ENCODE data around the gene TM9SF3. TPM values are rescaled to one million over a fixed set of nuclear protein-coding genes. Genes with fewer than 3 reads are reported as not detected.

Gene TM9SF3
- total RNA-seq, 1 experiment from 2014 or later, result 71.0 TPM

DNA sequence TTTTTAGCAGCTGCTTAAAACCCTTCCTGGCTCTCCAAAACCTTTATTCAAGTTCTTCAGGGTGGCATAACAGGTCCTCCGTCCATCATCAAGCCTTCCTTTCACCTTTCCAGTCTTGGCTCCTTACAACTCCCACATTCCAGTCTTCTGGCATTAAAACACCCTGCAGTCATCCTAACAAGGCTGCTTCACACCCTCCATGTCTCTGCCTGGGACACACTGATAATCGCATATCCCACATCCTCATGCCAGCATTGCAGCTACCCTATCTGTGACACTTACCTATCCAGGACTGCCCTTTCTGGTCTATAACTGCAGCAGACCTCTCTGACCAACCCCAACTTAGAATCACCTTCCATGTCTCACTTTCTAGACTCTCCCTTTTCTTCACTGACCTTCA lies 70.5 kb downstream of the TM9SF3 start:
- Histone ChIP-seq H3K4me3 (no peak overlapping the region), H3K36me3 (peaks cover 12% of the 10 kb centered on the region), H3K9me3 (replicated peaks) (no peaks in the 10 kb centered on the region), H3K27me3 (no peaks in the 10 kb centered on the region), H3K27ac (no peak overlapping the region), H3K4me1 (peaks cover 7% of the 10 kb centered on the region)
- DNase-seq, result no peak

DNA sequence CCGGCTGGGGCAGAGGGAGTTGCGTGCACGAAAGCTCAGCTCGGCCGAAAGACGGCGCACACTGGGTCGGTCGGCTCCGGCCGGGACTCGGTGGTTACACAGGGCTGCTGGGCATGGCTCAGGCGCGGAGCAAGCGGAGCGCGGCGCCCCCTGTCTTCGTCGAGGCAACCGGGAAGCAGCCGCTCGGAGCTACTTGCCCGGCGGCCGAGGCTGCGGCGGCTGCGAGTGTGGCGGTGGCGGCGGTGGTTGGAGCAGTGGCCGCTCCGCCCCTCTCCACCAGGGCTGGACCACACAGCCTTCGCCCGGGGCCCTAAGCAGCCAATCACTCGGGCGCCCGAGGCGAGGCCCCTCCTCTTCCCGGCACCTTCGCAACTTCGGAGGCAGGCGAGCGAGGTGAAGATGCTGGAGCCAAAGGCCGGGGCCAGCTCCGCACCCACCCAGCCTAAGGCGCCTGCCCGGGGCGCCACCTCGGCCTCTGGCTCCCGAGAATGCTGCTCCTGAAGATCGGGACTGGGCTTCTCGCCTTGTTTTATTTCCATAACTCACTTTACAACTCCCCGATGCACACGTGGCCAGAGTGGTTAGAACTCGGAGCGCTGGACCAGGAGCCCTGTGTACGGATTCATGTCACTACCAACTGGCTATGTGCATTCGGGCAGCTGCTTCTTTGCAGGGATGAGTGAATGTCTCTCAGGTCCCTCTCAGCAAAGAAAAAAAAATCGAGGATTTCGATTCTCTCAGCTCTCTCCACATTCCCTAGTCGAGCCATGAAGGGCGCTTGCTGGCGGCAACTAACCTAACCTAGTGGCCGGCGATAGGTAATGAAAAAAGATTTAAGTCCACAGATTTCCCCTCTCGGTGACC lies 72.9 kb downstream of the TM9SF3 start, which contains the start of gene TLL2:
TSS of gene TLL2 (minus strand) at position 229 of the 864 bp plus-strand sequence. CDS start 241 bp downstream, outside the sequence.
- peaks cover 7% of the 10 kb centered on the region for H3K4me1 ChIP-seq
- no peaks in the 10 kb centered on the region for H3K9me3 ChIP-seq (replicated peaks)
- no peaks in the 10 kb centered on the region for H3K36me3 ChIP-seq
- peak within 1 kb of the TSS; percentile 89 for H3K27ac ChIP-seq
- DNase-seq, result peak; percentile 88 to 91
- no peaks in the 10 kb centered on the region for H3K27me3 ChIP-seq
- peak within 1 kb of the TSS; percentile 75 for H3K4me3 ChIP-seq

DNA sequence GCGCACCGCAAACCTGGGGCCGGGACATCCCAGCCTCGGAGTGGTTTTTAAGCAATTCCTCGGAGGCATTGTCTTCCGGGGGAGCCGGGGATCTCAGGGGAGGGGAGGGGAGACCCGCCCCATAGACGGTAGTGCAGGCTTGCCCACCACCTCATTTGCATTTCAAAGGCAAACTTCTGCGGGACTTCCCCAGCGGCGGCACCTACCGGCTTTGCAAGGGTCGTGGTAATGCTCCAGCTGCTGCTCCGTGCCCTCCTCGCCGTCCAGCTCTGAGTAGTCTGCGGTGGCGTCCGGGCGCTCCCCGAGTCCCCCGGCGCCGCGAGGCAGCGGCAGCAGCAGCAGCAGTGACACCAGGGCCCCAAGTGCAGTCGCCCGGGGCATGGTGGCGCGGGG lies 73.5 kb downstream of the TM9SF3 start:
- peaks cover 7% of the 10 kb centered on the region for H3K4me1 ChIP-seq
- no peaks in the 10 kb centered on the region for H3K9me3 ChIP-seq (replicated peaks)
- DNase-seq, result no peak
- H3K27ac ChIP-seq, result peak overlapping the region; percentile 89
- H3K27me3 ChIP-seq, result no peaks in the 10 kb centered on the region
- H3K4me3 ChIP-seq, result peak overlapping the region; percentile 75
- no peaks in the 10 kb centered on the region for H3K36me3 ChIP-seq

DNA sequence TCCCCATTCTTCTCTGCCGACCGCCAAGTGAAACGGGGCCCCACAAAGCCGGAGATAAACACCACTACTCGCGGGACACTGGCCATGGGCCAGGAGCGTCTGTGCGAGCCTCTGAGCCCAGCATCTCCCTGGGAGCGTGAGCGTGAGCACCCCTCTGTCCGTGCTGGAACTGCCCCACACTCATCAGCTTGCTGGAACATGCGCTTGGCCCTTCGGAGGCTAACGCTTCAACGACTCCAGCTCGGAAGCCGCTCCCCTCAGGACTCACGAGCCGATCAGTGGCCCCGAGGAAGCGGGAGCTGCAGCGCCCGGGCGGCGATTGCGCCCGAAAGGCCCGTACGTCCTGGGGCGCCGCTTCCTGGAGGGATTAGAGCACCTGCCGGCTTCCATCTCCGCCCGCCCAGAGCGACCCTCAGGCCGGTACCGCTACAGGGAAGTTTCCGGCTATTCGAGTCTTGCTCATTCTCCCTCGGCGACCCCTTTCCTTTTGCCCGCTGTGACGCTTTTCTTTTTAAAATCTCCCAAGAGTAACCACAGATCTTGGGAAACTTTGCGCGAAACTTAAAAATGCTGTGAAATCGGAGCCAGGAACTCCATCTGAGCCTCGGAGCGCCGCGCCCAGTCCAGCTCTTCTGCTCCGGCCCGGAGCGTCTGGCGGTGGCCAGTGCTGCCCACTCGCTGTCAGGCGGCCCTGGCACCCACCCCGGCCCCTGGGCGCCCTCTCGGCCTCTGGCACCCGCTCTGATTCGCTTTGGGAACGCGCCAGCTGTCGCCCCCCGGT lies 74.1 kb downstream of the TM9SF3 start:
- no peaks in the 10 kb centered on the region for H3K9me3 ChIP-seq (replicated peaks)
- no peaks in the 10 kb centered on the region for H3K36me3 ChIP-seq
- peak overlapping the region; percentile 89 for H3K27ac ChIP-seq
- H3K4me1 ChIP-seq, result peaks cover 7% of the 10 kb centered on the region
- no peaks in the 10 kb centered on the region for H3K27me3 ChIP-seq
- peak overlapping the region; percentile 75 for H3K4me3 ChIP-seq
- DNase-seq, result peak; percentile 80 to 84

DNA sequence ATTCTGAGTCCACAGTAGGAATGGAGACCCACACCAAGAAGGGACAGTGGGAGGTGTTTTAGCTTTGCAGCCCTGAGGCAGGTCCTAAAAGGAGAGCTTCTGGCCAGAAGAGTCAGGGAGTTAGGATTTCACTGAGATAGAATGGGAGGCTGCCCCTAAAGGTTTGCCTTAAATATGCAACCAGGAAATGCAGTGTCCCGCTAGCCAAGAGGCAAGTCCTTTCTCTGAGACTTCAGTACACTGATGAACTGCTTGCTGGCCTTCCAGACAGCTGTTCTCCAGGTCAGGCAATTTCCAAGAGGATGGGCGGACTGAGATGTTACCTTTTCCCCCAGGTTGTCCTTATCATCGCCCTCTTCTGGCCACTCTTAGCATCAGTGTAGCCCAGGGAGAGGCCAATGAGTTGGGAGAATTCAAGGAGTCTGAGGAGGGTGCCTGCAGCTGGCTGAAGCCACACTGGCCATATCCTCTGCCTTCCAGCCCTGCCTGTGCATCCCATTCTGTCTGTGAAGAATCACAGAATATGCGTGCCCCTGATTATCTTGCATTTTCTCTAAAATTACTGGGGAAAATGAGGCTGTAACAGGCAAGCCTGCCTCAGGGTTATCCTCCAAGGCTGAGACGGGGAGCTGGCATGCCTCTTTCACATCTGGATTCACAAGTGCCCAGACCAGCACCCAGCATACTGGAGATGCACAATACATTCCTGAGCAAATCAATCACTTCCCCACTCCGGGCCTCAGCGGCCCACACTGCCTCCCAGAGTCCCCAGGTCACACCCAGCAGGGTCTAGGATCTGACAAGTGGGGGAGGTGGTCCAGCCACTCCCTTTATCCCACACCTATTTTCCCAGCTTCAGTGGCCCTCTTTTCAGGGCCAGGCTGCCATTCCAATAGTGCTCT lies 75.5 kb downstream of the TM9SF3 start:
- no peak overlapping the region for H3K27ac ChIP-seq
- peak; percentile 39 to 68 for DNase-seq
- H3K4me1 ChIP-seq, result peaks cover 7% of the 10 kb centered on the region
- H3K36me3 ChIP-seq, result no peaks in the 10 kb centered on the region
- no peaks in the 10 kb centered on the region for H3K9me3 ChIP-seq (replicated peaks)
- no peak overlapping the region; the same call in 1 of the 2 replicates for H3K4me3 ChIP-seq
- no peaks in the 10 kb centered on the region for H3K27me3 ChIP-seq

DNA sequence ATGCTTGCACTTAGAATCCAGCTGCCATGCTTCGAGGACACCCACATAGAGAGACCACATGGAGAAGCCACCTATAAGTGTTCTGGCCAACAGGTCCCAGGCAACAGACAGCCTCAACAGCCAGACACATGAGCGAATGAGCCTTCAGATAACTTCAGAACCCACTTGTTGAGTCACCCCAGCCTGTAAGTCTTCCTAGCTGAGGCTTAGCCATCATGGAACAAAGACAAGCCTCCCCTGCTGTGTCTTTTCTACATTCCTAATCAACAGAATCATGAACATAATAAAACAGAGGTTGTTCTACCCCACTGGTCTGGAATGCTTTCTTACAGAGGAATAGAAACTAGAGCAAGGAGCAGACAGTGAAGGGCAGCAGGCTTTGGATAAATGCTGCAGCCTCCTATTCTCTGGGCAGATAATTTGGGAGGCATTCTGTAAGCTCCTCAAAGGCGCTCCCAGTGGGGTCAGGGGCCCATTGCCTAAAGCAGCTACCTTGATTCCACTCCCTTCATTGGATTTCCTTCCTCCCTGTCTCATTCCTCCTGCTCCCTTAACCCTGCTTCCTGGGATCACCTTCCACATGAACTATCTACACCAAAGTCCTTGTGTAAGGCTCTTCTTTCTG lies 77.7 kb downstream of the TM9SF3 start:
- no peak overlapping the region for H3K27ac ChIP-seq

DNA sequence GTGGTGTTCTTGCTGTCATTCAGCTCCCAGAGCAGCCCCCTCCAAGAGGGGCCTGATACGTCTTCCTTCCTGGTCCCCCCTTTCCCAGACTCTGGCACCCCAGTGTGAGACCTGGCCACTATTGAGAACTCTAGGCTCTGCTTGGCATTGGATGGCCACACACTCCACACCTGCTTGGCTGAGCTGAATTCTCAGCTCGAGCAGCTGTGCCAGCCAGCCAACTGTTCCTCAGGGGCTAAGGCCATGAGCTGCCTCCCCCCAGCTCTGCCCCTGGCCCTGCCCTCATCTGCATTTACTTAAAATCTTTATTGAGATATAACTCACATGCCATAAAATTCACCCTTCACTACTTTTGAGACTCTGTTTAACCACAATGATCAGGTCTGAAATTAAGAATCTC lies 79.8 kb downstream of the TM9SF3 start:
- Histone ChIP-seq H3K4me1 (no peaks in the 10 kb centered on the region; the same call in 1 of the 2 replicates), H3K4me3 (no peak overlapping the region), H3K27ac (no peak overlapping the region), H3K27me3 (no peaks in the 10 kb centered on the region), H3K36me3 (no peaks in the 10 kb centered on the region), H3K9me3 (replicated peaks) (no peaks in the 10 kb centered on the region)
- peak in 1 of 2 experiments; percentile 10 for DNase-seq

More for the DNA sequence above, 77.7 kb downstream of the TM9SF3 start:
- Histone ChIP-seq H3K27me3 (no peaks in the 10 kb centered on the region), H3K9me3 (replicated peaks) (no peaks in the 10 kb centered on the region), H3K4me1 (no peaks in the 10 kb centered on the region; the same call in 1 of the 2 replicates), H3K4me3 (no peak overlapping the region), H3K36me3 (no peaks in the 10 kb centered on the region)
- DNase-seq, result no peak

DNA sequence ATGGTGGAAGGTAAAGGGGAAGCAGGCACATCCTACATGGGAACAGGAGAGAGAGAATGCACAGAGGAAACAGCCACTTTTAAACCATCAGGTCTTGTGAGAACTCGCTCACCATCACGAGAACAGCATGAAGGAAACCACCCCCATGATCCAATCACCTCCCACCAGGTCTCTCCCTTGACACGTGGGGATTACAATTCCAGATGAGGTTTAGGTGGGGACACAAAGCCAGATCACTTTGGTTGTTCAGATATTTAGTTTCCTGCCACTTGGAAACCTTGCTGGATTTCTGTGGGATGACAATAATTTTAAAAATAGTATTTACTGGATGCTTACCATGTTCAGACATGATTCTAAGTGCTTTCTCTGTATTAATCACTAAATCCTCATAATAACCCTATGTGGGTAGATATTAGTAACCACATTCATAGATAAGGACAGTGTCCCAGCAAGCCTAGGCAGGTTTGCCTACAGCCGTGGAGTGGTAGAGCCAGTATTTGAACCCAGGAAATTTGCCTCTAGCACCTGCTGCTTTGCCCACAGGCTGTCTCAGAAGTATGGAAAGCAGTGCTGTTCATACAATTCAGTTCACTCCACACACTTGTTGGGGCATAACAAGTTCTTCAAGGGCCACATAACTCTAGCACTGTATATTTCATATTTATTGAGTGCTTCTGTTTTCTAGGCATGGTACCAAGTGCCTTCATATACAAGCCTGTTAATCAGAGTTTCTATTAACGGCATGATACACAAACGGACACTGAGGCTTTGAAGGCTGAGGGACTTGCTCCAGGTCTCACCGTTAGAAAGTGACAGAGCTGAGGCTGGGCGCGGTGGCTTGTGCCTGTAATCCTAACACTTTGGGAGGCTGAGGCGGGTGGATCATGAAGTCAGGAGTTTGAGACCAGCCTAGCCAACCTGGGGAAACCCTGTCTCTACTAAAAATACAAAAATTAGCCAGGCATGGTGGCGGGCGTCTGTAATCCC lies 81.4 kb downstream of the TM9SF3 start:
- DNase-seq, result no peak
- Histone ChIP-seq H3K27me3 (no peaks in the 10 kb centered on the region), H3K27ac (no peak overlapping the region)

DNA sequence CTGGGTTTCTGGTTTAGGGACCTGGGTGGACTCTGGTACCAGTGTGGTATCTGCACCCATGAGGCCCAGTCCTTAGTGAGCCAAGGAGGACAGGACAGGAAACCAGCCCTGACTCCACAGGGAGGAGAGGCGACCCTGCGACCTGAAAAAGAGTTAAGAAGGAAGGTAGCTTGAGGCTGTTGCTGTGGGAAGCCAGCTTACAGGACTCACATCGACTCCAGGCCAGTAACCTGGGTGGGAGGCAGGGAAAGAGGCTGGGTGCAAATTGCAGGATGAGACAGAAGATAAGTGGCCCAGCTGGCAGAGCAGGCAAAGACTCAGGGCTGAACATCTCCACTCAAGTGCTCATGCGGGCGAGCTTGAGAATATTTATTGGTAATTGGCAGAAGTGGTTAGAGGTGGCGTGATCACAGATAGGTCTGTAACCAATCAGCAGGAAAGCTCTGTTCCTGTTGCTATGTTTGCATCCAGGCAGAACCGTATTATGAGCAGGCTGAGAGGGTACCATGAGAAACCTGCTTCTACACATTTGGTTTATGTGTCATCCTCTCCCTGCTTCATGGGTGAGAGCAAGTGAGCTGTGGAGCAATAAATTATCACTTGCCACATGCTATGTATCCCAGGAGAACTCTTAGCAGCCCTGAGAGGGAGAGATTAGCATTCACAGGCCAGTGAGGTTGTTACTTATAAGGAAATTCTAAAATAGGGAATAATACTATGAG lies 84.1 kb downstream of the TM9SF3 start:
- H3K4me3 ChIP-seq, result no peak overlapping the region
- H3K9me3 ChIP-seq (replicated peaks), result no peaks in the 10 kb centered on the region
- no peaks in the 10 kb centered on the region for H3K4me1 ChIP-seq
- no peaks in the 10 kb centered on the region for H3K36me3 ChIP-seq
- no peaks in the 10 kb centered on the region for H3K27me3 ChIP-seq
- no peak for DNase-seq
- no peak overlapping the region for H3K27ac ChIP-seq

More for the DNA sequence above, 81.4 kb downstream of the TM9SF3 start:
- H3K4me3 ChIP-seq, result no peak overlapping the region
- no peaks in the 10 kb centered on the region for H3K9me3 ChIP-seq (replicated peaks)
- H3K36me3 ChIP-seq, result no peaks in the 10 kb centered on the region
- H3K4me1 ChIP-seq, result no peaks in the 10 kb centered on the region

DNA sequence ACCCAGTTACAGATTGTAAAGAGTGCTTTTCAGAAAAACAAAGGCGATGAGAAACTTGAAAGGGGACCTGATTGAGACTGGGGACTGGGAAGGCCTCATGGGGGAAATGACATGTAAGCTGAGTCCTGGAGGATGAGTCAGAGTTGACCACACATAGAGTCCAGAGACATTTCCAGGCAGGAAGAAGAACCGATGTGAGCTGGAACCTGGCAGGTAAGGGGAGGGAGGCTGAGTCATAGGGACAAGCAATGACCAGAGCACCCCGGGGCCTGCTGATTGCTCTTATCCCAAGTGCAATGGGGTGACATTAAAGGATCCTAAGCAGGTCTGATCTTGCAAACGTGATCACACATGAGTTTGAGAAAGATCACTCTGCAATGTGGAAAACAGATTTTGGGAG lies 84.8 kb downstream of the TM9SF3 start:
- Histone ChIP-seq H3K36me3 (no peaks in the 10 kb centered on the region), H3K27me3 (no peaks in the 10 kb centered on the region), H3K4me3 (no peak overlapping the region), H3K4me1 (no peaks in the 10 kb centered on the region), H3K9me3 (replicated peaks) (no peaks in the 10 kb centered on the region), H3K27ac (no peak overlapping the region)
- no peak for DNase-seq

DNA sequence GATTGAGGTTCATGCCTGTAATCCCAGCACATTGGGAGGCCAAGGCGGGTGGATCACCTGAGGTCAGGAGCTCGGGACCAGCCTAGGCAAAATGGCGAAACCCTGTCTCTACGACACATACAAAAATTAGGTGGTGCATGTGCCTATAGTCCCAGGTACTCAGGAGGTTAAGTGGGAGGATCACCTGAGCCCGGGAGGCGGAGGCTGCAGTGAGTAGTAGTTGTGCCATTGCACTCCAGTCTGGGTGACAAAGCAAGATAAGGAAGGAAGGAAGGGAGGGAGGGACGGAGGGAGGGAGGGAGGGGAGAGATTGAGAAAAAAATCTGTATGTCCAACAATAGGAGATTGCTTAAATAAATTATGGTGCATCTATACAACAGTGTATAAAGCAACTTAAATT lies 86.3 kb downstream of the TM9SF3 start:
- no peaks in the 10 kb centered on the region for H3K9me3 ChIP-seq (replicated peaks)
- no peak overlapping the region for H3K4me3 ChIP-seq
- H3K4me1 ChIP-seq, result no peaks in the 10 kb centered on the region
- no peaks in the 10 kb centered on the region for H3K36me3 ChIP-seq
- DNase-seq, result no peak
- H3K27ac ChIP-seq, result no peak overlapping the region
- no peaks in the 10 kb centered on the region for H3K27me3 ChIP-seq

DNA sequence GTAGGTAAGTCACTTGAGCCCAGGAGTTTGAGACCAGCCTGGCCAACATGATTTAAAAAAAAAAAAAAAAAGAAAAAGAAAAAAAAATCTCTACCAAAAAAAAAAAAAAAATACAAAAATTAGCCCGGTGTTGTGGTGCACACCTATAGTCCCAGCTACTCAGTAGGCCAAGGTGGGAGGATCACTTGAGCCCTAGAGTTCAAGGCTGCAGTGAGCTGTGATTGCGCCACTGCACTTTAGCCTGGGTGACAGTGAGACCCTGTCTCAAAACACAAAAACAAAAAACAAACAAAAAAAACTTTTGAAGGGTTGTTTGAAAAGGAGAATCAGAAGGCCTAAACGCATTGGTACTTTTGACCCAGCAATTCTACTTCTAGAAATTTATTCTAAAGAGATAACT lies 86.8 kb downstream of the TM9SF3 start:
- DNase-seq, result no peak
- Histone ChIP-seq H3K4me1 (no peaks in the 10 kb centered on the region), H3K27me3 (no peaks in the 10 kb centered on the region), H3K36me3 (no peaks in the 10 kb centered on the region), H3K27ac (no peak overlapping the region), H3K4me3 (no peak overlapping the region), H3K9me3 (replicated peaks) (no peaks in the 10 kb centered on the region)

DNA sequence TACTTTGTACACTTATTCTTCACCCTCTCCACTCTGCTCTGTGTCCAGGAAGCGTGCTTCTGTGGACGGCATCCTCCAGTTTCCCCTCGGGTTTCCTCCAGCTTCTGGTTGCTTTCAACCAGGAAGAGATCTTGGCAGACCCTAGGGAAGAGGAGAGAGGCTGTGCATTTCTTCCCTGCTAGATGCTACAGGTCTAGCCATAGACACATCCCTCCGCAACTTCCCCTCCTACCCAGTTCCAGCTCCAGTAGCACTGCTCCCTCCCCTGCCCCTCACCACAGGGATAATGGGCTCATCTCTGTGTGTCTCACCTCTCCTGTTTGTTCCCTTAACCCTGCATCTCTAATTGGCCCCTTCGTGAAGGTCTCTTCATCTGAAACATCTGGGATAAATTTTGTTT lies 89.4 kb downstream of the TM9SF3 start:
- Histone ChIP-seq H3K27me3 (no peaks in the 10 kb centered on the region), H3K36me3 (no peaks in the 10 kb centered on the region), H3K4me1 (no peaks in the 10 kb centered on the region), H3K4me3 (no peak overlapping the region), H3K27ac (no peak overlapping the region), H3K9me3 (replicated peaks) (no peaks in the 10 kb centered on the region)
- no peak for DNase-seq
